Sigmoid colon (tissue), 7 donors: Measurements from ENCODE around the gene MAML3. TPM values are rescaled to one million over a fixed set of nuclear protein-coding genes. Genes with fewer than 3 reads are reported as not detected.

Source experiments
- DNase-seq: peaks from one replicate; pipeline ENCODE4 v3.0.0-alpha.2; 2019
- H3K27ac ChIP-seq, 4 donors: fragments of 200-600 bp; sonication (generic); one replicate each; pipeline ENCODE4 v1.5.1; 2016 to 2019; ENCODE audit warnings: mild to moderate bottlenecking in 1 of 4
- H3K27me3 ChIP-seq, 3 donors: fragments of 200-600 bp; sonication (generic); one replicate each; pipeline ENCODE4 v1.5.1; 2019; ENCODE audit warnings: mild to moderate bottlenecking in 1 of 3
- H3K36me3 ChIP-seq, 4 donors: fragments of 200-600 bp; sonication (generic); one replicate each; pipeline ENCODE4 v1.5.1; 2016 to 2019
- H3K4me1 ChIP-seq, 4 donors: fragments of 200-600 bp; sonication (generic); one replicate each; pipeline ENCODE4 v1.5.1; 2017 to 2019
- H3K4me3 ChIP-seq, 4 donors: fragments of 200-600 bp; sonication (generic); one replicate each; pipeline ENCODE4 v1.5.1; 2017 to 2019; ENCODE audit warnings: mild to moderate bottlenecking in 2 of 4, moderate library complexity in 1 of 4
- H3K9me3 ChIP-seq, 4 donors: fragments of 200-600 bp in 3 of 4; sonication (generic) in 3 of 4; one replicate each; pipeline versions ENCODE4 v1.5.1 to v1.6.1; 2013 to 2019
- CTCF ChIP-seq, 4 experiments: fragments of 450-650 bp in 3 of 4; fragments of 200-600 bp in 1 of 4; IDR thresholded peaks; one replicate each; pipeline ENCODE4 v1.5.1; 2016 to 2019; ENCODE audit warnings: antibody characterized with exemption in 4 of 4, mild to moderate bottlenecking in 3 of 4, moderate library complexity in 2 of 4
- EP300 ChIP-seq, 4 donors: sonication (generic); formaldehyde crosslinking; IDR thresholded peaks; one replicate each; pipeline ENCODE4 v1.6.1; 2017; ENCODE audit warnings: antibody characterized with exemption in 4 of 4
- POLR2A ChIP-seq, 2 donors: fragments of 450-650 bp; IDR thresholded peaks; one replicate each; pipeline ENCODE4 v1.6.1; 2016; ENCODE audit warnings: antibody characterized with exemption in 2 of 2, mild to moderate bottlenecking in 2 of 2, moderate library complexity in 2 of 2
- POLR2AphosphoS5 ChIP-seq, 4 donors: sonication (generic); formaldehyde crosslinking; IDR thresholded peaks; one replicate each; pipeline ENCODE4 v1.6.1; 2017; ENCODE audit warnings: antibody characterized with exemption in 4 of 4
- WGBS, 2 donors: extraction: QIAGEN DNeasy Blood & Tissue Kit; methylation state at CpG; one replicate each; pipeline ENCODE4 v1.1.7; 2013; 5-methylcytosine and 5-hydroxymethylcytosine counted together
- intact Hi-C: fragments of 100-400 bp; cut with DNase I; formaldehyde crosslinking; loops from one replicate; pipeline ENCODE4 v1.15.1; 2023
- polyA plus RNA-seq, 3 donors: library from polyadenylated mRNA; stranded (reverse); fragments of 200-250 nt; gene quantifications; one replicate each; pipeline ENCODE4 v1.2.3, GENCODE V29; 2013
- total RNA-seq, 4 donors: library from RNA; depleted of rRNA; stranded (reverse); fragments of >200 nt; gene quantifications; one replicate each; pipeline ENCODE4 v1.1.0, GENCODE V29; 2016
- donor health status: healthy with polysubstance abuse.
- donor health status: Bipolar disorder and iron deficiency.
- donor health status: healthy.

Gene MAML3
- total and polyA plus RNA-seq, 7 donors: 3.5 to 16.3 (median 5.4) TPM

- TF ChIP-seq POLR2A (IDR thresholded peaks at IDR 0.05): no peak
- TF ChIP-seq EP300 (IDR thresholded peaks at IDR 0.05): no peak
- no peak for TF ChIP-seq CTCF (IDR thresholded peaks at IDR 0.05)
- no peak for TF ChIP-seq POLR2AphosphoS5 (IDR thresholded peaks at IDR 0.05)
- WGBS, 2 donors: 94 to 99% methylated on average over 5 of the region's 5 CpGs
- H3K27ac ChIP-seq: no peak overlapping the region
- H3K4me3 ChIP-seq: no peak overlapping the region
- DNase-seq: no peak
- H3K4me1 ChIP-seq: no peaks in the 10 kb centered on the region
- H3K27me3 ChIP-seq: no peaks in the 10 kb centered on the region
- H3K36me3 ChIP-seq: no peaks in the 10 kb centered on the region
- intact Hi-C loops: no loop called here
- H3K9me3 ChIP-seq: no peaks in the 10 kb centered on the region
These were observed 288.4 kb downstream of the MAML3 start for GRCh38 chr4:139865537-139865936.

- Histone ChIP-seq H3K36me3 (no peaks in the 10 kb centered on the region), H3K4me3 (no peak overlapping the region), H3K27me3 (no peaks in the 10 kb centered on the region), H3K9me3 (no peaks in the 10 kb centered on the region), H3K4me1 (no peaks in the 10 kb centered on the region), H3K27ac (no peak overlapping the region)
- no peak for DNase-seq
- TF ChIP-seq POLR2A (IDR thresholded peaks at IDR 0.05): no peak
- no peak for TF ChIP-seq EP300 (IDR thresholded peaks at IDR 0.05)
- no peak for TF ChIP-seq CTCF (IDR thresholded peaks at IDR 0.05)
- no peak for TF ChIP-seq POLR2AphosphoS5 (IDR thresholded peaks at IDR 0.05)
- intact Hi-C loops: no loop called here
- 77 to 91% methylated on average over 3 of the region's 3 CpGs for WGBS, 2 donors
These were observed 290.5 kb downstream of the MAML3 start for GRCh38 chr4:139863531-139863930.

GRCh38 chr4:139861471-139861870 is 292.5 kb downstream of the MAML3 start:
- H3K27me3 ChIP-seq: no peaks in the 10 kb centered on the region
- intact Hi-C loops: no loop called here
- peaks cover 0 to 14% (median 7%) of the 10 kb centered on the region in 4 donors for H3K4me1 ChIP-seq
- no peaks in the 10 kb centered on the region for H3K9me3 ChIP-seq
- no peak for TF ChIP-seq EP300 (IDR thresholded peaks at IDR 0.05)
- TF ChIP-seq POLR2AphosphoS5 (IDR thresholded peaks at IDR 0.05): no peak
- TF ChIP-seq POLR2A (IDR thresholded peaks at IDR 0.05): no peak
- no peak for TF ChIP-seq CTCF (IDR thresholded peaks at IDR 0.05)
- WGBS, 2 donors: 87 to 93% methylated on average over 4 of the region's 4 CpGs
- H3K36me3 ChIP-seq: no peaks in the 10 kb centered on the region
- DNase-seq: no peak
- no peak overlapping the region for H3K4me3 ChIP-seq
- no peak overlapping the region for H3K27ac ChIP-seq

GRCh38 chr4:139860435-139861024 is 293.5 kb downstream of the MAML3 start:
- Histone ChIP-seq H3K4me3 (no peak overlapping the region), H3K36me3 (no peaks in the 10 kb centered on the region), H3K9me3 (no peaks in the 10 kb centered on the region), H3K27ac (no peak overlapping the region), H3K27me3 (no peaks in the 10 kb centered on the region), H3K4me1 (peaks cover 0 to 15% (median 10%) of the 10 kb centered on the region in 4 donors)
- 93 to 96% methylated on average over 9 of the region's 9 CpGs for WGBS, 2 donors
- TF ChIP-seq CTCF (IDR thresholded peaks at IDR 0.05) (no peak), POLR2AphosphoS5 (IDR thresholded peaks at IDR 0.05) (no peak), POLR2A (IDR thresholded peaks at IDR 0.05) (no peak), EP300 (IDR thresholded peaks at IDR 0.05) (no peak)
- intact Hi-C loops: no loop called here
- DNase-seq: no peak

- intact Hi-C loops: no loop called here
- WGBS, 2 donors: 95% methylated on average over 31 of the region's 31 CpGs
- no peaks in the 10 kb centered on the region for H3K9me3 ChIP-seq
- DNase-seq: no peak
- H3K36me3 ChIP-seq: no peaks in the 10 kb centered on the region
- H3K4me1 ChIP-seq: peaks cover 0 to 15% (median 10%) of the 10 kb centered on the region in 4 donors
- H3K27ac ChIP-seq: no peak overlapping the region
- no peak overlapping the region for H3K4me3 ChIP-seq
- H3K27me3 ChIP-seq: no peaks in the 10 kb centered on the region
- TF ChIP-seq EP300 (IDR thresholded peaks at IDR 0.05): no peak
- no peak for TF ChIP-seq CTCF (IDR thresholded peaks at IDR 0.05)
- TF ChIP-seq POLR2A (IDR thresholded peaks at IDR 0.05): no peak
- no peak for TF ChIP-seq POLR2AphosphoS5 (IDR thresholded peaks at IDR 0.05)
These were observed 294.1 kb downstream of the MAML3 start for GRCh38 chr4:139859876-139860275.
